IPS-20b (cell line): ENCODE measurements around the gene CLIC1.

Experiments
- H3K27ac ChIP-seq: one replicate; pipeline ENCODE4 v1.5.1; 2013; ENCODE audit warnings: low read length
- H3K27me3 ChIP-seq: 2 replicates; pipeline ENCODE4 v1.6.1; 2013; ENCODE audit warnings: mild to moderate bottlenecking, low read length, inconsistent platforms; ENCODE audit not compliant: insufficient read depth
- H3K36me3 ChIP-seq: 2 replicates; pipeline ENCODE4 v1.6.1; 2013; ENCODE audit warnings: low read depth, mild to moderate bottlenecking, inconsistent platforms, low read length, moderate library complexity; ENCODE audit not compliant: insufficient read depth
- H3K4me1 ChIP-seq: 2 replicates; pipeline ENCODE4 v1.6.1; 2013; ENCODE audit warnings: mild to moderate bottlenecking, control low read depth, inconsistent platforms, low read length, moderate library complexity; ENCODE audit not compliant: insufficient read depth
- H3K4me3 ChIP-seq: 2 replicates; pipeline ENCODE4 v1.5.1; 2013; ENCODE audit warnings: mild to moderate bottlenecking, low read length, inconsistent platforms
- H3K9ac ChIP-seq: 2 replicates; pipeline ENCODE4 v1.6.1; 2013; ENCODE audit warnings: low read depth, mild to moderate bottlenecking, inconsistent platforms, low read length, moderate library complexity
- H3K9me3 ChIP-seq: 2 replicates; pipeline ENCODE4 v1.6.1; 2013; ENCODE audit warnings: mild to moderate bottlenecking, low read depth, low read length, inconsistent platforms; ENCODE audit not compliant: insufficient read depth

The CLIC1 gene

GRCh38 chr6:31733734-31734133 is 2.6 kb downstream of the CLIC1 start:
- H3K36me3 ChIP-seq, result peaks cover 40% of the 10 kb centered on the region
- H3K27ac ChIP-seq, result peak overlapping the region; percentile 78
- H3K4me1 ChIP-seq, result peaks cover 29% of the 10 kb centered on the region
- peak overlapping the region; percentile 73; the same call in 1 of the 2 replicates for H3K9ac ChIP-seq
- H3K27me3 ChIP-seq, result no peaks in the 10 kb centered on the region
- H3K4me3 ChIP-seq, result peak overlapping the region; percentile 71; the same call in 1 of the 2 replicates
- H3K9me3 ChIP-seq, result no peaks in the 10 kb centered on the region

DNA sequence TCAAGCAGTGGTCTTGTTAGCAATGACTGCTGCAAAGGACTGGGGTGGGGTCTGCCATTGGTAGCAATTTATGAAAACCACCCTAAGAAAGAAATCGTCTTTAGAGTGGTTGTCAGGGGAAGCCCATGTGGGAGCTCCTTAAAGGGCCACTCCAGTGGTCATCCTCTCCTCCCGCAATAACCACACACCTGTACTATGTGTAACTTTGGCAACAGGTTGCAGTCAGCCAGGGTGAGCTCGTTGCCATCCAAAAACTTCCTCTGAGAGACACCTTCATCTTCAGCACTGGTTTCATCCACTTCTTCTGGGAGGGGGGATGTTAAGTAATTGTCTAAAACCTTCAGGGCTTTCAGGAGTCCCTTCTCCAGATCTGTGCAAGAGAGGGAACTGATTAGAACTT is 4.3 kb downstream of the CLIC1 start:
- no peak overlapping the region for H3K4me3 ChIP-seq
- peaks cover 15% of the 10 kb centered on the region for H3K4me1 ChIP-seq
- no peaks in the 10 kb centered on the region for H3K9me3 ChIP-seq
- H3K27ac ChIP-seq, result no peak overlapping the region
- H3K9ac ChIP-seq, result no peak overlapping the region
- peaks cover 51% of the 10 kb centered on the region for H3K36me3 ChIP-seq
- no peaks in the 10 kb centered on the region for H3K27me3 ChIP-seq

GRCh38 chr6:31730631-31731086 is 5.7 kb downstream of the CLIC1 start:
- peaks cover 65% of the 10 kb centered on the region for H3K36me3 ChIP-seq
- peaks cover 9% of the 10 kb centered on the region for H3K4me1 ChIP-seq
- H3K9me3 ChIP-seq, result no peaks in the 10 kb centered on the region
- H3K27ac ChIP-seq, result no peak overlapping the region
- no peaks in the 10 kb centered on the region for H3K27me3 ChIP-seq
- peak overlapping the region; percentile 82; the same call in 1 of the 2 replicates for H3K4me3 ChIP-seq
- peak overlapping the region; percentile 93; the same call in 1 of the 2 replicates for H3K9ac ChIP-seq

GRCh38 chr6:31729979-31730630 is 6.2 kb downstream of the CLIC1 start:
- Histone ChIP-seq H3K9ac (peak overlapping the region; percentile 93; the same call in 1 of the 2 replicates), H3K4me1 (peaks cover 9% of the 10 kb centered on the region), H3K27ac (peak overlapping the region; percentile 75), H3K4me3 (peak overlapping the region; percentile 82), H3K36me3 (peaks cover 65% of the 10 kb centered on the region), H3K27me3 (no peaks in the 10 kb centered on the region), H3K9me3 (no peaks in the 10 kb centered on the region)

GRCh38 chr6:31729515-31729978 is 6.8 kb downstream of the CLIC1 start:
- Histone ChIP-seq H3K4me3 (peak overlapping the region; percentile 82), H3K9me3 (no peaks in the 10 kb centered on the region), H3K27ac (peak overlapping the region; percentile 75), H3K4me1 (peaks cover 9% of the 10 kb centered on the region), H3K27me3 (no peaks in the 10 kb centered on the region), H3K9ac (peak overlapping the region; percentile 93; the same call in 1 of the 2 replicates), H3K36me3 (peaks cover 65% of the 10 kb centered on the region)

- no peaks in the 10 kb centered on the region for H3K27me3 ChIP-seq
- peaks cover 61% of the 10 kb centered on the region for H3K36me3 ChIP-seq
- no peaks in the 10 kb centered on the region for H3K9me3 ChIP-seq
- peaks cover 3% of the 10 kb centered on the region; the same call in 1 of the 2 replicates for H3K4me1 ChIP-seq
- peak within 1 kb of the TSS; percentile 93 for H3K9ac ChIP-seq
- peak within 1 kb of the TSS; percentile 82 for H3K4me3 ChIP-seq
- H3K27ac ChIP-seq, result peak within 1 kb of the TSS; percentile 75
Observed at GRCh38 chr6:31728767-31729514, 7.4 kb downstream of the CLIC1 start, which contains the start of gene DDAH2. DDAH2 (minus strand) TSS chr6:31729299; CDS start chr6:31729161, 138 bp downstream.

DNA sequence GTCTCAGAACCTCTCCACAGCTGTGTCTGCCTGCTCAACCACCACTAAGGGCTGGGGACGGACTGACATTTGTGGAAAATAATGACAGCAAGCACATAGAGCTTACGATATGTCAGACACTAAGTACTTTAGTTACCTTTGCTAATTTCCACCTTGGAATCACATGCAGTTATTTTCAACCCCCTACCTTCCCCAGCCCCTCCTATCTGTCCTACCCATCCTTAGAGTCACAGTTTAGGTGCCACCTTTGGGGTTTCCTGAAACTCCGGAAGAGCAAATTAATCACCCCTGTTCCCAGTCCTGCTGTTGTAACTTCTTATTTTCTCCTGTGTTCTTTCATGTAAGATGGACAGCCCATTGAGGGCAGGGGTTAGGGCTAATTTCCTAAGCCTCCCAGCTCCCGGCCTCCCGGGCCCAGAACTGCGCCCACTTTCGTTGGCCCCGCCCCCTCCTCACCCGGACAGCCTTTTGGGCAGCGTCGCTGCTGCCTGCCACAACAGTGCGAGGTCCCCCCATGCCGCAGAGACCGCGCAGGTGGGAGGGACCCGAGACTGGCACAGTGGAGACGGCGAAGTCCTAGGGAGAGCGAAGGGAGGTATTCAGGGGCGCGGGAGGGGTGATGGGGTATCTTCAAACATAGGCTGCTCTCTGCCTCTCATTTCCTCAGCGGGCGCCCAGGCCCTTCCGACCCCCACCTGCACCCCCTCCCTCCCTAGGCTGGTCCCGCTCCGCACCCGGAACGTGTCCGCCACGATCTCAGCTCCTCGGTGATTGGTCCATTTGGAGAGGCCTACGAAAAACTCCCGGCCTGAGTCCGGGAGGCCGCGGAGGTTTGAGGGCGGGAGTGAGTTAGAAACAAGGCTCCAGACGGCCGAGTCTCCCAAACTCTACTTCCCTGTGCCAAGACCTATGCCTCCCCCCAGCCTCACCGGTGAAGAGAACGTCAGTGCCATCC is 8.3 kb downstream of the CLIC1 start:
- no peak overlapping the region for H3K9ac ChIP-seq
- H3K27ac ChIP-seq, result no peak overlapping the region
- H3K4me3 ChIP-seq, result peak overlapping the region; percentile 82; the same call in 1 of the 2 replicates
- no peaks in the 10 kb centered on the region for H3K9me3 ChIP-seq
- H3K4me1 ChIP-seq, result peaks cover 3% of the 10 kb centered on the region; the same call in 1 of the 2 replicates
- H3K36me3 ChIP-seq, result peaks cover 52% of the 10 kb centered on the region
- no peaks in the 10 kb centered on the region for H3K27me3 ChIP-seq

- Histone ChIP-seq H3K4me1 (peaks cover 3% of the 10 kb centered on the region; the same call in 1 of the 2 replicates), H3K27ac (no peak overlapping the region), H3K4me3 (no peak overlapping the region), H3K27me3 (no peaks in the 10 kb centered on the region), H3K9ac (no peak overlapping the region), H3K9me3 (no peaks in the 10 kb centered on the region), H3K36me3 (peaks cover 43% of the 10 kb centered on the region)
Observed at GRCh38 chr6:31727034-31727716, 9.2 kb downstream of the CLIC1 start.

- H3K4me1 ChIP-seq, result peaks cover 3% of the 10 kb centered on the region; the same call in 1 of the 2 replicates
- no peaks in the 10 kb centered on the region for H3K27me3 ChIP-seq
- no peaks in the 10 kb centered on the region for H3K9me3 ChIP-seq
- no peak overlapping the region for H3K27ac ChIP-seq
- no peak overlapping the region for H3K4me3 ChIP-seq
- H3K36me3 ChIP-seq, result peaks cover 29% of the 10 kb centered on the region
- no peak overlapping the region for H3K9ac ChIP-seq
Observed at GRCh38 chr6:31725502-31726350, 10.6 kb downstream of the CLIC1 start.
